Spleen (tissue), 11 donors: ENCODE measurements around the gene POGLUT2. TPM values are rescaled to one million over a fixed set of nuclear protein-coding genes. Genes with fewer than 3 reads are reported as not detected.

Experiments
- DNase-seq: peaks from one replicate; pipeline ENCODE4 v3.0.0-alpha.2; 2020
- H3K27ac ChIP-seq, 8 donors: fragments of 200-600 bp; sonication (generic) in 7 of 8; 1 replicate in 4 of 8; 2 replicates in 4 of 8; pipeline versions ENCODE4 v1.5.0 to v1.8.0; 2016 to 2021; ENCODE audit warnings: inconsistent platforms in 4 of 8, mild to moderate bottlenecking in 4 of 8, moderate library complexity in 1 of 8
- H3K27me3 ChIP-seq, 7 donors: fragments of 200-600 bp; sonication (generic) in 6 of 7; replicated peaks in 1 of 7; 1 replicate in 4 of 7; 2 replicates in 3 of 7; pipeline versions ENCODE4 v1.5.0 to v1.8.0; 2016 to 2021; ENCODE audit warnings: inconsistent platforms in 3 of 7, mild to moderate bottlenecking in 1 of 7
- H3K36me3 ChIP-seq, 6 donors: fragments of 200-600 bp; sonication (generic) in 5 of 6; 1 replicate in 4 of 6; 2 replicates in 2 of 6; pipeline versions ENCODE4 v1.5.0 to v1.8.0; 2016 to 2021; ENCODE audit warnings: inconsistent platforms in 2 of 6
- H3K4me1 ChIP-seq, 6 donors: fragments of 200-600 bp; sonication (generic) in 5 of 6; 1 replicate in 3 of 6; 2 replicates in 3 of 6; pipeline versions ENCODE4 v1.5.0 to v1.8.0; 2016 to 2021; ENCODE audit warnings: inconsistent platforms in 3 of 6
- H3K4me3 ChIP-seq, 8 donors: fragments of 200-600 bp; sonication (generic) in 7 of 8; 1 replicate in 4 of 8; 2 replicates in 4 of 8; pipeline versions ENCODE4 v1.5.0 to v1.8.0; 2016 to 2021; ENCODE audit warnings: inconsistent platforms in 4 of 8, mild to moderate bottlenecking in 4 of 8, moderate library complexity in 2 of 8
- H3K9me3 ChIP-seq, 8 donors: fragments of 200-600 bp; sonication (generic) in 7 of 8; 1 replicate in 4 of 8; 2 replicates in 4 of 8; pipeline versions ENCODE4 v1.5.0 to v1.8.0; 2016 to 2021; ENCODE audit warnings: inconsistent platforms in 4 of 8
- POLR2A ChIP-seq, 3 donors: fragments of 450-650 bp; IDR thresholded peaks; one replicate each; pipeline ENCODE4 v1.5.1; 2017; ENCODE audit warnings: antibody characterized with exemption in 3 of 3, mild to moderate bottlenecking in 1 of 3
- POLR2AphosphoS5 ChIP-seq, 3 donors: sonication (generic); formaldehyde crosslinking; IDR thresholded peaks; one replicate each; pipeline ENCODE4 v1.5.1; 2017; ENCODE audit warnings: antibody characterized with exemption in 3 of 3
- WGBS, 5 donors: extraction: QIAGEN DNeasy Blood & Tissue Kit in 3 of 5; methylation state at CpG; one replicate each; pipeline versions ENCODE4 v1.1.5 to v1.1.7; 2013 to 2018; 5-methylcytosine and 5-hydroxymethylcytosine counted together
- intact Hi-C: fragments of 100-400 bp; cut with DNase I; formaldehyde crosslinking; loops from one replicate; pipeline ENCODE4 v1.15.0; 2023; ENCODE audit warnings: low total_unique reads
- polyA plus RNA-seq, 3 donors: library from polyadenylated mRNA; stranded (reverse); fragments of 200-250 nt; gene quantifications; one replicate each; pipeline ENCODE4 v1.2.1, GENCODE V29; 2013
- total RNA-seq, 7 donors: library from RNA; depleted of rRNA in 3 of 7; stranded (reverse); fragments of >200 nt in 3 of 7; fragmentation: NEBNext Ultra II Directional in 4 of 7; extraction: Animal tissue kit (Norgen Biotek cat#: 25700) in 4 of 7; gene quantifications; one replicate each; pipeline versions ENCODE4 v1.1.0 to v1.2.1, GENCODE V29; 2016 to 2021
- TF ChIP-seq, protein P1 (sequence below), 11 experiments: fragments of 200-600 bp in 7 of 11; fragments of 450-650 bp in 4 of 11; sonication (generic) in 4 of 11; IDR thresholded peaks in 8 of 11; conservative IDR thresholded peaks in 3 of 11; 1 replicate in 7 of 11; 2 replicates in 4 of 11; pipeline versions ENCODE4 v1.4.0 to v1.8.0; 2016 to 2021; ENCODE audit warnings: antibody characterized with exemption in 11 of 11, inconsistent platforms in 4 of 11, mild to moderate bottlenecking in 1 of 11
- donor health status: healthy with polysubstance abuse.
- donor health status: DM: no; HTN: no; CAD: no; lungs with moderate emphysema.
- donor health status: DM: no; HTN: no; CAD: no.
- donor health status: Bipolar disorder and iron deficiency.
- donor health status: healthy.
- donor health status: DM: no; HTN: no; CAD: no.
- donor health status: DM: yes; HTN: yes; CAD: no.

The POGLUT2 gene
- total and polyA plus RNA-seq, 10 donors, result 0.89 to 5.5 (median 4.2) TPM

DNA sequence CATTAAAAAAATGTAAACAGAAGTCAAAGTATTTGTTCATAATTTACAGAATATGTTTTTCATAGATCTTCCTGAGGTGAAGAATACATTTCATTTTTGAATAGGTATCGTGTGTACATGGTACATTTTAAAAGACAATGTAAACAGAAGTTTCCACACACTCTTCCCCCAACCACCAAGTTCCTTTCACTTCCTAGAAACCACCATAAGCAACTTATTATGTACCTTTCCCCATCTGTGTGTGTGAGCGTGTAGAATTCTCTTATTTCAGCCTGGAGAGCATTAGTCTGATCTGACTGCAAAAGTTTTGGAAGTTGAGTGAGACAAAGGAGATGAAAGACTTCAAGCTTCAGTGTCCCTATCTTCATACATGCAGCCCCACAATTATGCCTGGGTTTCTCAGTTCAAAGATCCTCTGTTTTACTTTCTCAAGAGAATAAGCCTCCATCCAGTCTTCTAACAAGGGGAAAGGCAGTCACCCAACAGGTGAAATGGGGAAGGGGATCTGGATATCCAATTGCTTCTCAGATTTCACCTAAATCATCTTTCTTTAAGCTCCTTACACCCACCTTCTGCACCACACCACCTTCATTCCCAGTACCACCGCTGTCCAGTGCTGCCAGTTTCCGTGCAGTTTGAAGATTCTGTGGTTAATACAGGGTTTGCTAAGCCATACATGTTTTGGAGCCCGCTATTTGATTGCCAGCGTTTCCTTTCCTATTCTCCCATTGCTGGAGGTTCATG is 27.3 kb downstream of the POGLUT2 start:
- H3K36me3 ChIP-seq, result peaks cover 0 to 16% (median 0%) of the 10 kb centered on the region in 6 donors
- no peak overlapping the region for H3K27ac ChIP-seq
- no peak for DNase-seq
- no peak for TF ChIP-seq POLR2AphosphoS5 (IDR thresholded peaks at IDR 0.05)
- no peaks in the 10 kb centered on the region for H3K9me3 ChIP-seq
- 63 to 85% (median 75%) methylated on average over 6 of the region's 6 CpGs for WGBS, 5 donors
- no peaks in the 10 kb centered on the region for H3K27me3 ChIP-seq
- intact Hi-C loops, result loop anchor here (10.0 kb wide), 1 partner anchor 177 kb away; the partner anchor contains the start of gene TPP2
- H3K4me1 ChIP-seq, result peaks cover 8 to 37% (median 23%) of the 10 kb centered on the region in 6 donors
- no peak overlapping the region for H3K4me3 ChIP-seq

DNA sequence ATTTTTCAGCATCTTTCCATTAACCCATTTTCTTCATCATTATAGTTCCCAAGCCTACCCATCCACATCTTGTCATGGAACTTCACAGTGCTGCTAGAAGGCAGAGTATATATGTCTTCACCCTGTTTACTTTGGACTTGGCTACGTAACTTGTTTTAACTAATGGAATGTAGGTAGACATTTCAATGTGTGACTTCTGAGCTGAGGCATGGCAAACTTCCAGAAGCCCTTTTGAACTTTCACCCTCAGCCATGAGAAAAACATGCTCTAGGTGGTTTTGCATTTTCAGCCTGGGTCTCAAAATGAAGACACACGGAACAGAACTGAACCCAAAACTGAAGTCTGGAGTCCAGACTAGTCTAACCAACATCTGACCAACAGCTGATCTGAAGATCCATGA is 28.3 kb downstream of the POGLUT2 start:
- Histone ChIP-seq H3K9me3 (no peaks in the 10 kb centered on the region), H3K4me3 (no peak overlapping the region), H3K27ac (no peak overlapping the region), H3K36me3 (peaks cover 0 to 26% (median 0%) of the 10 kb centered on the region in 6 donors), H3K27me3 (no peaks in the 10 kb centered on the region), H3K4me1 (peaks cover 8 to 37% (median 23%) of the 10 kb centered on the region in 6 donors)
- WGBS, 5 donors, result 93 to 97% (median 95%) methylated on average over 2 of the region's 2 CpGs
- intact Hi-C loops, result loop anchor here (10.0 kb wide), 1 partner anchor 176 kb away; the partner anchor contains the start of gene TPP2
- no peak for DNase-seq
- no peak for TF ChIP-seq POLR2A (IDR thresholded peaks at IDR 0.05)
- TF ChIP-seq, protein P1, sequence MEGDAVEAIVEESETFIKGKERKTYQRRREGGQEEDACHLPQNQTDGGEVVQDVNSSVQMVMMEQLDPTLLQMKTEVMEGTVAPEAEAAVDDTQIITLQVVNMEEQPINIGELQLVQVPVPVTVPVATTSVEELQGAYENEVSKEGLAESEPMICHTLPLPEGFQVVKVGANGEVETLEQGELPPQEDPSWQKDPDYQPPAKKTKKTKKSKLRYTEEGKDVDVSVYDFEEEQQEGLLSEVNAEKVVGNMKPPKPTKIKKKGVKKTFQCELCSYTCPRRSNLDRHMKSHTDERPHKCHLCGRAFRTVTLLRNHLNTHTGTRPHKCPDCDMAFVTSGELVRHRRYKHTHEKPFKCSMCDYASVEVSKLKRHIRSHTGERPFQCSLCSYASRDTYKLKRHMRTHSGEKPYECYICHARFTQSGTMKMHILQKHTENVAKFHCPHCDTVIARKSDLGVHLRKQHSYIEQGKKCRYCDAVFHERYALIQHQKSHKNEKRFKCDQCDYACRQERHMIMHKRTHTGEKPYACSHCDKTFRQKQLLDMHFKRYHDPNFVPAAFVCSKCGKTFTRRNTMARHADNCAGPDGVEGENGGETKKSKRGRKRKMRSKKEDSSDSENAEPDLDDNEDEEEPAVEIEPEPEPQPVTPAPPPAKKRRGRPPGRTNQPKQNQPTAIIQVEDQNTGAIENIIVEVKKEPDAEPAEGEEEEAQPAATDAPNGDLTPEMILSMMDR (IDR thresholded peaks at IDR 0.05 in 8 of 11, conservative IDR thresholded peaks at IDR 0.05 in 3 of 11), result no peak

DNA sequence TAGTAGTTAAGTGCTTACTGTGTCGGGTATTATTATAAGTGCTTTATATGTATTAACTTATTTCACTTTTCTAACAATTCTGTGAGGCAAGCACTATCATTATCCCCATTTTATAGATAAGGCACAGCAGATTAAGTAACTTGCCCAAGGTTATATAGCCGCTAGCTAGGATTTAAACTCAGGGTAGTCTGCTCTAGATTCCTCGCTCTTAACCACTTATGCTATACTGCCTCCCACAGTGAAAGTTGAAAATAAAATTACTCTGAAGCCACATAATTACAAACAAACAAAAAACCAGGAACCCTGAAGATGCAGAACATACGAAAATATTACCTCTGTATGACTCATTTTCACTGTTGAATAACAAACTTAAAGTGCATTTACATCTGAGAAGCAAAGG is 29.1 kb downstream of the POGLUT2 start:
- no peak for DNase-seq
- WGBS, 5 donors, result 77 to 82% (median 80%) methylated on average over 4 of the region's 4 CpGs
- intact Hi-C loops, result loop anchor here (10.0 kb wide), 1 partner anchor 175 kb away; the partner anchor contains the start of gene TPP2
- H3K4me1 ChIP-seq, result peaks cover 8 to 33% (median 23%) of the 10 kb centered on the region in 6 donors
- H3K9me3 ChIP-seq, result no peaks in the 10 kb centered on the region
- H3K27ac ChIP-seq, result no peak overlapping the region
- peaks cover 0 to 31% (median 0%) of the 10 kb centered on the region in 6 donors for H3K36me3 ChIP-seq
- TF ChIP-seq, protein P1 (IDR thresholded peaks at IDR 0.05 in 8 of 11, conservative IDR thresholded peaks at IDR 0.05 in 3 of 11), result no peak
- TF ChIP-seq POLR2AphosphoS5 (IDR thresholded peaks at IDR 0.05), result no peak
- TF ChIP-seq POLR2A (IDR thresholded peaks at IDR 0.05), result no peak
- no peaks in the 10 kb centered on the region for H3K27me3 ChIP-seq
- no peak overlapping the region for H3K4me3 ChIP-seq

DNA sequence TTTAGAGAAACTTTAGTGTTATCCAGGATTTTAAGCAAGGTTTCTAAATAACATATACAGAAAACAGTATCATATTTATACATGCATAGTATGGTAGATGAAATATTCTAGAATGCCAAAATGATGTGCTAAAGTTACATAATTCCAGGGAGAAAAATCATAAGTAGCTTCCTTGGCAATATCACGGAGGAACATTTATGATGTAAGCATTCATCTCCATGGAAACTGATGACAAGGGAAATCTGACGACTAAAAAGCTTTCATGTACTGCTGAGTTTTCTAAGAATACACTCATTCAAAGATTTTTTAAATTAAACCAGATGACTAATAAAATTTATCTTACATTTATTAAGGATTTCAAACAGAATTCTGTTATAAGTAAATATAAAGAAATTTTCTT is 29.9 kb downstream of the POGLUT2 start:
- 58 to 80% (median 72%) methylated on average over 2 of the region's 2 CpGs for WGBS, 5 donors
- H3K27me3 ChIP-seq, result no peaks in the 10 kb centered on the region
- intact Hi-C loops, result no loop called here
- TF ChIP-seq POLR2AphosphoS5 (IDR thresholded peaks at IDR 0.05) (no peak), POLR2A (IDR thresholded peaks at IDR 0.05) (no peak)
- TF ChIP-seq, protein P1 (IDR thresholded peaks at IDR 0.05 in 8 of 11, conservative IDR thresholded peaks at IDR 0.05 in 3 of 11), result no peak
- H3K27ac ChIP-seq, result no peak overlapping the region
- no peak overlapping the region for H3K4me3 ChIP-seq
- peaks cover 0 to 31% (median 0%) of the 10 kb centered on the region in 6 donors for H3K36me3 ChIP-seq
- no peaks in the 10 kb centered on the region for H3K9me3 ChIP-seq
- no peak for DNase-seq
- peaks cover 4 to 25% (median 19%) of the 10 kb centered on the region in 6 donors for H3K4me1 ChIP-seq
